Panc1 (cell line): Measurements from ENCODE around the gene SELE. TPM values are rescaled to one million over a fixed set of nuclear protein-coding genes. Genes with fewer than 3 reads are reported as not detected.

Source experiments
- ATAC-seq: fragments of 200-7000 bp; cut with Tn5 transposase; 2 replicates; pipeline ENCODE4 v1.9.1; 2020; ENCODE audit warnings: mild to moderate bottlenecking, moderate library complexity
- BruUV-seq: library from RNA; stranded (reverse); fragments of 400-500 nt; replicated peaks from 2 replicates; lab custom pipeline; 2021; lab: Mats Ljungman, UMichigan
- CTCF ChIA-PET: fragments of 300-600 bp; sonication (Branson Sonifier 250); formaldehyde crosslinking; loops from one replicate; lab custom pipeline; 2022; ENCODE audit warnings: antibody characterized with exemption; lab: Charles Lee
- POLR2A ChIA-PET: fragments of 300-600 bp; sonication (Branson Sonifier 250); formaldehyde crosslinking; loops from one replicate; lab custom pipeline; 2022; ENCODE audit warnings: antibody characterized with exemption; lab: Charles Lee
- DNase-seq: peaks from one replicate; pipeline ENCODE4 v3.0.0-alpha.2; 2010; ENCODE audit warnings: low read depth, low spot score
- H3K27ac ChIP-seq: 2 replicates; pipeline ENCODE4 v1.5.1; 2011; ENCODE audit warnings: mild to moderate bottlenecking, low read length, inconsistent platforms
- H3K27me3 ChIP-seq: fragments of 200-500 bp; sonication (Bioruptor generic); 2 replicates; pipeline ENCODE4 v1.6.0; 2014; ENCODE audit warnings: low read length, inconsistent platforms; ENCODE audit not compliant: control insufficient read depth, insufficient read depth
- H3K36me3 ChIP-seq: fragments of 200-500 bp; sonication (Bioruptor generic); 2 replicates; pipeline ENCODE4 v1.5.1; 2014; ENCODE audit warnings: inconsistent platforms, mild to moderate bottlenecking, low read length, moderate library complexity; ENCODE audit not compliant: control insufficient read depth, insufficient read depth
- H3K4me1 ChIP-seq: 2 replicates; pipeline ENCODE4 v1.5.1; 2011; ENCODE audit warnings: inconsistent platforms, mild to moderate bottlenecking, low read length, moderate library complexity; ENCODE audit not compliant: control insufficient read depth, insufficient read depth
- H3K4me3 ChIP-seq, 2 experiments: 2 replicates each; pipeline ENCODE4 v1.5.1; 2011 to 2012; ENCODE audit warnings: low read depth in 2 of 2, low read length in 2 of 2, mild to moderate bottlenecking in 2 of 2, inconsistent platforms in 1 of 2, moderate library complexity in 1 of 2
- H3K9me3 ChIP-seq: fragments of 200-500 bp; sonication (Bioruptor generic); 2 replicates; pipeline ENCODE4 v1.5.1; 2014; ENCODE audit warnings: low read depth, mild to moderate bottlenecking, inconsistent platforms, low read length, moderate library complexity; ENCODE audit not compliant: control insufficient read depth, insufficient read depth
- CTCF ChIP-seq: fragments of 450-650 bp; IDR thresholded peaks from 2 replicates; pipeline ENCODE4 v1.5.1; 2017; ENCODE audit warnings: mild to moderate bottlenecking
- POLR2AphosphoS5 ChIP-seq: IDR thresholded peaks from 2 replicates; pipeline ENCODE4 v1.6.1; 2012; ENCODE audit warnings: mild to moderate bottlenecking, low read depth, low read length, moderate library complexity
- REST ChIP-seq, 2 experiments: IDR thresholded peaks; 2 replicates each; pipeline ENCODE4 v1.6.1; 2011 to 2012; ENCODE audit warnings: low read depth in 2 of 2, control low read depth in 1 of 2, low read length in 1 of 2, mild to moderate bottlenecking in 1 of 2, moderate library complexity in 1 of 2; ENCODE audit not compliant: insufficient read depth in 1 of 2
- SIN3A ChIP-seq: IDR thresholded peaks from 2 replicates; pipeline ENCODE4 v1.6.1; 2012; ENCODE audit warnings: low read depth, mild to moderate bottlenecking, low read length, moderate library complexity, borderline replicate concordance; ENCODE audit not compliant: insufficient read depth
- TCF7L2 ChIP-seq: IDR thresholded peaks from 2 replicates; pipeline ENCODE4 v1.6.1; 2011; ENCODE audit warnings: mild to moderate bottlenecking, low read depth, low read length, inconsistent platforms
- in situ Hi-C: cut with HindIII; loops from 2 replicates; pipeline ENCODE4 v1.10.0; 2016; ENCODE audit warnings: low sequenced_read_pairs, low pct_unique_long_range_greater_than_20kb
- intact Hi-C: fragments of 100-400 bp; cut with micrococcal nuclease; formaldehyde crosslinking; loops from one replicate; pipeline ENCODE4 v1.10.0; 2022; ENCODE audit not compliant: unreplicated experiment
- total RNA-seq: library from RNA; stranded (reverse); gene quantifications from one replicate; pipeline ENCODE4 v1.2.1, GENCODE V29; 2021; ENCODE audit not compliant: unreplicated experiment

SELE gene
- total RNA-seq, 1 experiment from 2014 or later: not detected

- ChIA-PET POLR2A (no interaction called here), CTCF (no interaction called here)
- H3K4me1 ChIP-seq: no peaks in the 10 kb centered on the region
- H3K4me3 ChIP-seq: no peak overlapping the region
- no TSS peak for BruUV-seq
- intact Hi-C loops (no loop called here), in situ Hi-C loops (no loop called here)
- no peak for TF ChIP-seq POLR2AphosphoS5
- no peak for TF ChIP-seq CTCF
- no peak for TF ChIP-seq SIN3A
- no peak for TF ChIP-seq TCF7L2
- TF ChIP-seq REST (IDR thresholded peaks at IDR 0.05; ENCODE audit: insufficient read depth in 1 of 2, low read depth in 2 of 2, low read length in 1 of 2): no peak
- DNase-seq (no peak), ATAC-seq (no peak)
- H3K27me3 ChIP-seq: peaks cover 3% of the 10 kb centered on the region; the same call in 1 of the 2 replicates
- H3K36me3 ChIP-seq: no peaks in the 10 kb centered on the region
- no peak overlapping the region for H3K27ac ChIP-seq
- H3K9me3 ChIP-seq: no peaks in the 10 kb centered on the region
Measured at GRCh38 chr1:169779970-169780369, 46.1 kb upstream of the SELE start.

GRCh38 chr1:169779150-169779549, 45.3 kb upstream of the SELE start:
- Histone ChIP-seq H3K9me3 (no peaks in the 10 kb centered on the region), H3K4me3 (no peak overlapping the region), H3K36me3 (no peaks in the 10 kb centered on the region), H3K4me1 (no peaks in the 10 kb centered on the region), H3K27me3 (peaks cover 3% of the 10 kb centered on the region; the same call in 1 of the 2 replicates), H3K27ac (no peak overlapping the region)
- intact Hi-C loops: no loop called here
- TF ChIP-seq SIN3A: no peak
- no peak for TF ChIP-seq POLR2AphosphoS5
- TF ChIP-seq CTCF: no peak
- TF ChIP-seq TCF7L2: no peak
- TF ChIP-seq REST (IDR thresholded peaks at IDR 0.05; ENCODE audit: insufficient read depth in 1 of 2, low read depth in 2 of 2, low read length in 1 of 2): no peak
- CTCF ChIA-PET: no interaction called here
- ATAC-seq (no peak), DNase-seq (no peak)
- in situ Hi-C loops: no loop called here
- POLR2A ChIA-PET: no interaction called here
- BruUV-seq: no TSS peak
